HG02884 (cell line): ENCODE measurements around the gene C11orf68.

Experiments used
- ATAC-seq: cut with Tn5 transposase; IDR thresholded peaks from one replicate; pipeline ENCODE4 v1.9.1; 2021; ENCODE audit warnings: mild to moderate bottlenecking, moderate library complexity; ENCODE audit not compliant: unreplicated experiment

Gene C11orf68

GRCh38 chr11:65872586-65873317 is 46.1 kb downstream of the C11orf68 start, which contains the start of gene EFEMP2:
EFEMP2 (minus strand) TSS chr11:65872800; CDS start chr11:65872354, 446 bp downstream.
- no peak for ATAC-seq

GRCh38 chr11:65871811-65872548 is 46.9 kb downstream of the C11orf68 start:
- ATAC-seq, result no peak

- no peak for ATAC-seq
Observed at GRCh38 chr11:65870706-65871681, 47.9 kb downstream of the C11orf68 start.

- no peak for ATAC-seq
Observed at GRCh38 chr11:65870307-65870658, 48.6 kb downstream of the C11orf68 start.

GRCh38 chr11:65869643-65870306 is 49.1 kb downstream of the C11orf68 start:
- ATAC-seq, result no peak

- ATAC-seq, result no peak
Observed at GRCh38 chr11:65868907-65869306, 50.0 kb downstream of the C11orf68 start.

- no peak for ATAC-seq
Observed at GRCh38 chr11:65868076-65868667, 50.7 kb downstream of the C11orf68 start.

GRCh38 chr11:65867284-65868071 is 51.4 kb downstream of the C11orf68 start:
- no peak for ATAC-seq
